PFSK-1 (cell line): ENCODE results near the gene THG1L.

Source experiments
- FOXP2 ChIP-seq: optimal IDR thresholded peaks from 2 replicates; pipeline ENCODE3; 2011; ENCODE audit warnings: borderline replicate concordance, control low read depth, inconsistent platforms; ENCODE audit not compliant: insufficient read depth; ENCODE audit errors: extremely low read length, extremely low read depth
- POLR2AphosphoS5 ChIP-seq: IDR thresholded peaks from 2 replicates; pipeline ENCODE4 v1.6.1; 2012; ENCODE audit warnings: low read depth, mild to moderate bottlenecking, control low read depth, low read length, moderate library complexity
- REST ChIP-seq, 2 experiments: IDR thresholded peaks; 2 replicates each; pipeline versions ENCODE4 v1.6.1 to v1.8.0; 2011 to 2012; ENCODE audit warnings: low read depth in 2 of 2, low read length in 2 of 2, control low read depth in 1 of 2, inconsistent platforms in 1 of 2, mild to moderate bottlenecking in 1 of 2, moderate library complexity in 1 of 2; ENCODE audit not compliant: insufficient read depth in 1 of 2
- TAF1 ChIP-seq: IDR thresholded peaks from 2 replicates; pipeline ENCODE4 v1.6.1; 2012; ENCODE audit warnings: low read length, control low read depth, borderline replicate concordance; ENCODE audit not compliant: insufficient read depth

- TF ChIP-seq TAF1 (no peak), POLR2AphosphoS5 (no peak), FOXP2 (no peak), REST (IDR thresholded peaks at IDR 0.05; ENCODE audit: insufficient read depth in 1 of 2, low read depth in 2 of 2, low read length in 2 of 2) (no peak)
These were observed 8.4 kb downstream of the THG1L start for GRCh38 chr5:157739388-157740228.
